Subcutaneous abdominal adipose tissue (tissue), 5 donors: ENCODE data around the gene BIK.
A peak's percentile ranks its signal among the peaks of the same experiment; 100 is the strongest.

Source experiments
- H3K27ac ChIP-seq: one replicate; pipeline ENCODE4 v1.7.0; 2013; ENCODE audit warnings: low read depth, mild to moderate bottlenecking, inconsistent platforms, low read length, moderate library complexity
- H3K27me3 ChIP-seq, 5 donors: one replicate each; pipeline ENCODE4 v1.7.0; 2013; ENCODE audit warnings: low read length in 5 of 5, inconsistent platforms in 1 of 5; ENCODE audit not compliant: control insufficient read depth in 5 of 5, insufficient read depth in 4 of 5
- H3K36me3 ChIP-seq, 5 donors: one replicate each; pipeline ENCODE4 v1.7.0; 2013; ENCODE audit warnings: low read length in 5 of 5; ENCODE audit not compliant: control insufficient read depth in 5 of 5, insufficient read depth in 5 of 5
- H3K4me1 ChIP-seq, 5 donors: one replicate each; pipeline ENCODE4 v1.7.0; 2013; ENCODE audit warnings: low read length in 5 of 5, mild to moderate bottlenecking in 3 of 5, moderate library complexity in 1 of 5; ENCODE audit not compliant: control insufficient read depth in 5 of 5, insufficient read depth in 5 of 5
- H3K4me3 ChIP-seq, 5 donors: one replicate each; pipeline ENCODE4 v1.7.0; 2013; ENCODE audit warnings: low read length in 5 of 5, low read depth in 1 of 5
- H3K9ac ChIP-seq, 5 donors: one replicate each; pipeline ENCODE4 v1.7.0; 2013; ENCODE audit warnings: low read length in 5 of 5, mild to moderate bottlenecking in 4 of 5, moderate library complexity in 3 of 5
- H3K9me3 ChIP-seq, 5 donors: one replicate each; pipeline ENCODE4 v1.7.0; 2013; ENCODE audit warnings: low read length in 5 of 5; ENCODE audit not compliant: control insufficient read depth in 5 of 5
- donor health status: healthy.
- donor health status: healthy.
- donor health status: healthy.
- donor health status: healthy.
- donor health status: healthy.

BIK gene

GRCh38 chr22:43148581-43148980, 38.0 kb downstream of the BIK start:
- H3K9ac ChIP-seq, result no peak overlapping the region
- no peaks in the 10 kb centered on the region for H3K36me3 ChIP-seq
- H3K4me1 ChIP-seq, result peaks cover 0 to 34% (median 28%) of the 10 kb centered on the region in 5 donors
- H3K27me3 ChIP-seq, result no peaks in the 10 kb centered on the region
- no peak overlapping the region for H3K4me3 ChIP-seq
- H3K9me3 ChIP-seq, result no peaks in the 10 kb centered on the region
- H3K27ac ChIP-seq, result no peak overlapping the region

- H3K9ac ChIP-seq, result peak overlapping the region in 4 of 5 donors; percentile 13 to 66 (median 58)
- peaks cover 0 to 2% (median 0%) of the 10 kb centered on the region in 5 donors for H3K36me3 ChIP-seq
- H3K4me1 ChIP-seq, result peaks cover 0 to 49% (median 41%) of the 10 kb centered on the region in 5 donors
- no peaks in the 10 kb centered on the region for H3K27me3 ChIP-seq
- H3K27ac ChIP-seq, result peak overlapping the region; percentile 93
- peak overlapping the region; percentile 44 to 80 (median 71) for H3K4me3 ChIP-seq
- H3K9me3 ChIP-seq, result no peaks in the 10 kb centered on the region
Measured at GRCh38 chr22:43150731-43151206, 40.2 kb downstream of the BIK start.

GRCh38 chr22:43151251-43152002, 40.9 kb downstream of the BIK start, which contains the start of gene TSPO:
TSS of gene TSPO (plus strand) at chr22:43151559. CDS start at chr22:43159239, 7,680 bp downstream.
- Histone ChIP-seq H3K4me3 (peak within 1 kb of the TSS; percentile 67 to 80 (median 71)), H3K27me3 (no peaks in the 10 kb centered on the region), H3K36me3 (peaks cover 0 to 2% (median 0%) of the 10 kb centered on the region in 5 donors), H3K9ac (peak within 1 kb of the TSS; percentile 56 to 94 (median 67)), H3K4me1 (peaks cover 0 to 53% (median 43%) of the 10 kb centered on the region in 5 donors), H3K27ac (peak within 1 kb of the TSS; percentile 93), H3K9me3 (no peaks in the 10 kb centered on the region)

- peaks cover 0 to 2% (median 0%) of the 10 kb centered on the region in 5 donors for H3K36me3 ChIP-seq
- no peaks in the 10 kb centered on the region for H3K27me3 ChIP-seq
- peak overlapping the region; percentile 32 to 94 (median 67) for H3K9ac ChIP-seq
- H3K4me3 ChIP-seq, result peak overlapping the region; percentile 65 to 80 (median 68)
- peak overlapping the region; percentile 93 for H3K27ac ChIP-seq
- H3K9me3 ChIP-seq, result no peaks in the 10 kb centered on the region
- peaks cover 0 to 58% (median 43%) of the 10 kb centered on the region in 5 donors for H3K4me1 ChIP-seq
Measured at GRCh38 chr22:43152003-43152356, 41.4 kb downstream of the BIK start.

- peaks cover 0 to 2% (median 0%) of the 10 kb centered on the region in 5 donors for H3K36me3 ChIP-seq
- peaks cover 0 to 62% (median 43%) of the 10 kb centered on the region in 5 donors for H3K4me1 ChIP-seq
- no peaks in the 10 kb centered on the region for H3K27me3 ChIP-seq
- no peaks in the 10 kb centered on the region for H3K9me3 ChIP-seq
- peak overlapping the region; percentile 93 for H3K27ac ChIP-seq
- peak overlapping the region; percentile 32 to 94 (median 67) for H3K9ac ChIP-seq
- peak overlapping the region; percentile 65 to 80 (median 73) for H3K4me3 ChIP-seq
Measured at GRCh38 chr22:43152357-43153071, 42.0 kb downstream of the BIK start.

GRCh38 chr22:43153899-43154298, 43.3 kb downstream of the BIK start:
- Histone ChIP-seq H3K9ac (peak overlapping the region in 3 of 5 donors; percentile 41 to 55 (median 48)), H3K27ac (peak overlapping the region; percentile 84), H3K9me3 (no peaks in the 10 kb centered on the region), H3K4me1 (peaks cover 2 to 73% (median 51%) of the 10 kb centered on the region in 5 donors), H3K27me3 (no peaks in the 10 kb centered on the region), H3K36me3 (peaks cover 0 to 2% (median 0%) of the 10 kb centered on the region in 5 donors), H3K4me3 (peak overlapping the region in 1 of 5 donors; percentile 22)

- peak overlapping the region; percentile 84 for H3K27ac ChIP-seq
Measured at GRCh38 chr22:43154887-43155536, 44.5 kb downstream of the BIK start.

GRCh38 chr22:43155789-43156188, 45.2 kb downstream of the BIK start:
- H3K4me3 ChIP-seq, result no peak overlapping the region
- no peaks in the 10 kb centered on the region for H3K9me3 ChIP-seq
- H3K27me3 ChIP-seq, result no peaks in the 10 kb centered on the region
- peak overlapping the region in 1 of 5 donors; percentile 5 for H3K9ac ChIP-seq
- peaks cover 0 to 20% (median 2%) of the 10 kb centered on the region in 5 donors for H3K36me3 ChIP-seq
- H3K4me1 ChIP-seq, result peaks cover 2 to 83% (median 58%) of the 10 kb centered on the region in 5 donors
- peak overlapping the region; percentile 84 for H3K27ac ChIP-seq

More at GRCh38 chr22:43154887-43155536, 44.5 kb downstream of the BIK start:
- peaks cover 2 to 84% (median 62%) of the 10 kb centered on the region in 5 donors for H3K4me1 ChIP-seq
- H3K36me3 ChIP-seq, result peaks cover 0 to 12% (median 0%) of the 10 kb centered on the region in 5 donors
- peak overlapping the region in 1 of 5 donors; percentile 36 for H3K9ac ChIP-seq
- no peaks in the 10 kb centered on the region for H3K9me3 ChIP-seq
- no peaks in the 10 kb centered on the region for H3K27me3 ChIP-seq
- H3K4me3 ChIP-seq, result no peak overlapping the region

- peaks cover 2 to 79% (median 54%) of the 10 kb centered on the region in 5 donors for H3K4me1 ChIP-seq
- no peak overlapping the region for H3K4me3 ChIP-seq
- no peaks in the 10 kb centered on the region for H3K9me3 ChIP-seq
- peaks cover 0 to 24% (median 5%) of the 10 kb centered on the region in 5 donors for H3K36me3 ChIP-seq
- H3K27me3 ChIP-seq, result no peaks in the 10 kb centered on the region
- H3K27ac ChIP-seq, result peak overlapping the region; percentile 84
- H3K9ac ChIP-seq, result no peak overlapping the region
Measured at GRCh38 chr22:43156413-43156812, 45.9 kb downstream of the BIK start.
